ENCODE measurements around the gene WDCP.
"Not testable (repeated sequence)": the region's sequence is repeated elsewhere in the genome, so short reads cannot be mapped to it uniquely, and the experiment has no call there.

WDCP gene

GRCh38 chr2:24021122-24021998 lies 25.8 kb downstream of the WDCP start:
- H3K4me1 Mint-ChIP-seq: peaks cover 0 to 4% of the 10 kb centered on the region in 2 donors
- DNase-seq (no peak), ATAC-seq (replicated peaks) (peak; percentile 44 to 59)
- H3K27ac Mint-ChIP-seq: no peak overlapping the region
- H3K4me3 Mint-ChIP-seq: no peak overlapping the region
- no peaks in the 10 kb centered on the region for H3K9me3 Mint-ChIP-seq
- no peaks in the 10 kb centered on the region for H3K27me3 Mint-ChIP-seq
- peaks cover 28 to 31% of the 10 kb centered on the region in 2 donors for H3K36me3 Mint-ChIP-seq

GRCh38 chr2:24020244-24020643 lies 26.9 kb downstream of the WDCP start:
- Mint-ChIP-seq H3K4me1 (peaks cover 0 to 4% of the 10 kb centered on the region in 2 donors), H3K9me3 (no peaks in the 10 kb centered on the region), H3K4me3 (no peak overlapping the region), H3K27me3 (no peaks in the 10 kb centered on the region), H3K27ac (no peak overlapping the region), H3K36me3 (peaks cover 22 to 28% of the 10 kb centered on the region in 2 donors)
- DNase-seq (no peak), ATAC-seq (replicated peaks) (no peak)

- Mint-ChIP-seq H3K27ac (no peak overlapping the region), H3K36me3 (peaks cover 18 to 24% of the 10 kb centered on the region in 2 donors)
Measured at GRCh38 chr2:24019729-24020128, 27.5 kb downstream of the WDCP start.

GRCh38 chr2:24018241-24018640 lies 28.9 kb downstream of the WDCP start:
- no peak overlapping the region for H3K4me3 Mint-ChIP-seq
- peaks cover 13 to 16% of the 10 kb centered on the region in 2 donors for H3K36me3 Mint-ChIP-seq
- no peaks in the 10 kb centered on the region for H3K4me1 Mint-ChIP-seq
- no peaks in the 10 kb centered on the region for H3K27me3 Mint-ChIP-seq
- no peak overlapping the region for H3K27ac Mint-ChIP-seq
- ATAC-seq (replicated peaks): no peak
- DNase-seq: no peak
- H3K9me3 Mint-ChIP-seq: no peaks in the 10 kb centered on the region

More at GRCh38 chr2:24019729-24020128, 27.5 kb downstream of the WDCP start:
- DNase-seq: no peak
- no peak overlapping the region for H3K4me3 Mint-ChIP-seq
- H3K27me3 Mint-ChIP-seq: no peaks in the 10 kb centered on the region
- H3K9me3 Mint-ChIP-seq: no peaks in the 10 kb centered on the region
- no peak for ATAC-seq (replicated peaks)
- peaks cover 0 to 4% of the 10 kb centered on the region in 2 donors for H3K4me1 Mint-ChIP-seq

- Mint-ChIP-seq H3K36me3 (peaks cover 8 to 11% of the 10 kb centered on the region in 2 donors), H3K27ac (no peak overlapping the region), H3K4me3 (no peak overlapping the region), H3K9me3 (no peaks in the 10 kb centered on the region), H3K27me3 (peaks cover 0 to under 1% of the 10 kb centered on the region in 2 donors), H3K4me1 (peaks cover 0 to 3% of the 10 kb centered on the region in 2 donors)
- no peak for DNase-seq
- no peak for ATAC-seq (replicated peaks)
Measured at GRCh38 chr2:24017711-24018110, 29.5 kb downstream of the WDCP start.

GRCh38 chr2:24016853-24017703 lies 30.1 kb downstream of the WDCP start:
- Mint-ChIP-seq H3K27me3 (peaks cover 0 to 7% of the 10 kb centered on the region in 2 donors), H3K4me1 (peaks cover 0 to 8% of the 10 kb centered on the region in 2 donors), H3K4me3 (no peak overlapping the region), H3K9me3 (no peaks in the 10 kb centered on the region), H3K27ac (no peak overlapping the region), H3K36me3 (peaks cover 3 to 4% of the 10 kb centered on the region in 2 donors)
- DNase-seq: no peak
- no peak for ATAC-seq (replicated peaks)

- peaks cover 6 to 14% of the 10 kb centered on the region in 2 donors for H3K27me3 Mint-ChIP-seq
- peaks cover 0 to 8% of the 10 kb centered on the region in 2 donors for H3K4me1 Mint-ChIP-seq
- peaks cover 0 to 2% of the 10 kb centered on the region in 2 donors for H3K36me3 Mint-ChIP-seq
- H3K4me3 Mint-ChIP-seq: no peak overlapping the region
- DNase-seq (no peak), ATAC-seq (replicated peaks) (no peak)
- H3K9me3 Mint-ChIP-seq: no peaks in the 10 kb centered on the region
- no peak overlapping the region for H3K27ac Mint-ChIP-seq
Measured at GRCh38 chr2:24016376-24016761, 30.8 kb downstream of the WDCP start.

- H3K36me3 Mint-ChIP-seq: no peaks in the 10 kb centered on the region
- no peaks in the 10 kb centered on the region for H3K9me3 Mint-ChIP-seq
- ATAC-seq (replicated peaks) (no peak), DNase-seq (no peak)
- H3K27me3 Mint-ChIP-seq: peaks cover 12 to 20% of the 10 kb centered on the region in 2 donors
- no peak overlapping the region for H3K27ac Mint-ChIP-seq
- H3K4me1 Mint-ChIP-seq: peaks cover 0 to 8% of the 10 kb centered on the region in 2 donors
- H3K4me3 Mint-ChIP-seq: no peak overlapping the region
Measured at GRCh38 chr2:24015562-24016375, 31.4 kb downstream of the WDCP start.

GRCh38 chr2:24014902-24015301 lies 32.3 kb downstream of the WDCP start:
- H3K27me3 Mint-ChIP-seq: peaks cover 14 to 24% of the 10 kb centered on the region in 2 donors
- H3K27ac Mint-ChIP-seq; H3K4me1 Mint-ChIP-seq; H3K4me3 Mint-ChIP-seq; DNase-seq; ATAC-seq (replicated peaks); H3K36me3 Mint-ChIP-seq; H3K9me3 Mint-ChIP-seq: not testable (repeated sequence)

GRCh38 chr2:24012521-24013188 lies 34.5 kb downstream of the WDCP start:
- DNase-seq: no peak
- Mint-ChIP-seq H3K27ac (no peak overlapping the region), H3K9me3 (no peaks in the 10 kb centered on the region), H3K36me3 (no peaks in the 10 kb centered on the region), H3K4me3 (no peak overlapping the region), H3K27me3 (peaks cover 29 to 41% of the 10 kb centered on the region in 2 donors), H3K4me1 (peaks cover 0 to 13% of the 10 kb centered on the region in 2 donors)
- no peak for ATAC-seq (replicated peaks)

GRCh38 chr2:24011250-24012104 lies 35.7 kb downstream of the WDCP start:
- no peak overlapping the region for H3K4me3 Mint-ChIP-seq
- no peaks in the 10 kb centered on the region for H3K9me3 Mint-ChIP-seq
- peaks cover 0 to 13% of the 10 kb centered on the region in 2 donors for H3K4me1 Mint-ChIP-seq
- H3K27me3 Mint-ChIP-seq: peaks cover 29 to 41% of the 10 kb centered on the region in 2 donors
- no peaks in the 10 kb centered on the region for H3K36me3 Mint-ChIP-seq
- DNase-seq (no peak), ATAC-seq (replicated peaks) (no peak)
- no peak overlapping the region for H3K27ac Mint-ChIP-seq

- Mint-ChIP-seq H3K27me3 (peaks cover 29 to 41% of the 10 kb centered on the region in 2 donors), H3K27ac (no peak overlapping the region), H3K4me3 (peak overlapping the region in 1 of 2 donors; percentile 74), H3K4me1 (peaks cover 0 to 13% of the 10 kb centered on the region in 2 donors), H3K36me3 (no peaks in the 10 kb centered on the region), H3K9me3 (no peaks in the 10 kb centered on the region)
- DNase-seq (no peak), ATAC-seq (replicated peaks) (peak in 1 of 2 donors; percentile 34)
Measured at GRCh38 chr2:24010477-24011249, 36.5 kb downstream of the WDCP start.

Measured in stimulated activated naive B cell treated with anti-CD40 and anti-IgM and Interleukin-4, amounts not matched to agents 10 μg/mL and 1 μg/mL and 100 μg/mL, for 72 hours (primary cell).